IMR-90 (cell line): Measurements from ENCODE around the gene NCK1. TPM values are rescaled to one million over a fixed set of nuclear protein-coding genes. Genes with fewer than 3 reads are reported as not detected.

Source experiments
- ATAC-seq: fragments of 200-7000 bp; cut with Tn5 transposase; 2 replicates; pipeline ENCODE4 v1.9.1; 2020; ENCODE audit warnings: low read depth, mild to moderate bottlenecking, moderate library complexity
- BruUV-seq: library from RNA; stranded (reverse); fragments of 400-500 nt; replicated peaks from 2 replicates; lab custom pipeline; 2021; lab: Mats Ljungman, UMichigan
- CTCF ChIA-PET: fragments of 300-600 bp; formaldehyde crosslinking; extraction: SDS; loops from one replicate; lab custom pipeline; 2021; ENCODE audit warnings: antibody characterized with exemption; lab: Yijun Ruan, JAX
- POLR2A ChIA-PET: fragments of 300-600 bp; sonication (Branson Sonifier 250); formaldehyde crosslinking; loops from one replicate; lab custom pipeline; 2022; ENCODE audit warnings: antibody characterized with exemption; ENCODE audit not compliant: unreplicated experiment; lab: Charles Lee
- DNase-seq: peaks from one replicate; pipeline ENCODE4 v3.0.0; 2013
- H2AFZ ChIP-seq: replicated peaks from 2 replicates; pipeline ENCODE3; 2013; ENCODE audit warnings: low read length, mild to moderate bottlenecking; ENCODE audit not compliant: poor library complexity
- H2AK5ac ChIP-seq: 2 replicates; pipeline ENCODE4 v1.6.1; 2013; ENCODE audit warnings: low read depth, low read length, inconsistent platforms
- H2AK9ac ChIP-seq: replicated peaks from 2 replicates; pipeline ENCODE3; 2013; ENCODE audit warnings: mild to moderate bottlenecking, low read depth, low read length, moderate library complexity; ENCODE audit not compliant: poor library complexity
- H2BK120ac ChIP-seq: 2 replicates; pipeline ENCODE4 v1.6.1; 2013; ENCODE audit warnings: low read depth, low read length, inconsistent platforms
- H2BK15ac ChIP-seq: 3 replicates; pipeline ENCODE4 v1.6.1; 2013; ENCODE audit warnings: low read depth, low read length, inconsistent platforms
- H2BK20ac ChIP-seq: 2 replicates; pipeline ENCODE4 v1.6.1; 2013; ENCODE audit warnings: low read depth, mild to moderate bottlenecking, inconsistent platforms, low read length, moderate library complexity
- H2BK5ac ChIP-seq: 2 replicates; pipeline ENCODE4 v1.6.1; 2013; ENCODE audit warnings: mild to moderate bottlenecking, low read depth, low read length, inconsistent platforms; ENCODE audit not compliant: poor library complexity, severe bottlenecking
- H3K14ac ChIP-seq: replicated peaks from 2 replicates; pipeline ENCODE4 v1.6.1; 2013; ENCODE audit warnings: low read depth, low read length, inconsistent platforms
- H3K18ac ChIP-seq: 2 replicates; pipeline ENCODE4 v1.6.1; 2013; ENCODE audit warnings: low read depth, low read length, control low read depth
- H3K23ac ChIP-seq: 2 replicates; pipeline ENCODE4 v1.6.1; 2013; ENCODE audit warnings: low read depth, low read length, inconsistent platforms
- H3K27ac ChIP-seq: 2 replicates; pipeline ENCODE4 v1.5.1; 2013; ENCODE audit warnings: mild to moderate bottlenecking, control low read depth, low read length; ENCODE audit not compliant: insufficient read depth
- H3K27me3 ChIP-seq: 2 replicates; pipeline ENCODE4 v1.6.1; 2013; ENCODE audit warnings: low read length; ENCODE audit not compliant: control insufficient read depth, insufficient read depth
- H3K36me3 ChIP-seq: 2 replicates; pipeline ENCODE4 v1.6.1; 2013; ENCODE audit warnings: low read length, mixed read lengths; ENCODE audit not compliant: control insufficient read depth, insufficient read depth
- H3K4ac ChIP-seq: 2 replicates; pipeline ENCODE4 v1.6.1; 2013; ENCODE audit warnings: low read depth, low read length, inconsistent platforms
- H3K4me1 ChIP-seq: 2 replicates; pipeline ENCODE4 v1.6.1; 2013; ENCODE audit warnings: low read length, mixed read lengths; ENCODE audit not compliant: control insufficient read depth, insufficient read depth
- H3K4me2 ChIP-seq: 2 replicates; pipeline ENCODE4 v1.6.1; 2013; ENCODE audit warnings: low read depth, mild to moderate bottlenecking, control low read depth, low read length, moderate library complexity
- H3K4me3 ChIP-seq: 2 replicates; pipeline ENCODE4 v1.5.1; 2013; ENCODE audit warnings: low read depth, mild to moderate bottlenecking, control low read depth, low read length, moderate library complexity; ENCODE audit not compliant: insufficient read depth
- H3K56ac ChIP-seq: 2 replicates; pipeline ENCODE4 v1.6.1; 2013; ENCODE audit warnings: low read length, inconsistent platforms; ENCODE audit not compliant: insufficient read depth; ENCODE audit errors: extremely low read depth
- H3K79me1 ChIP-seq, 2 experiments: 2 replicates each; pipeline ENCODE4 v1.6.1; 2013; ENCODE audit warnings: low read length in 2 of 2, inconsistent platforms in 1 of 2, low read depth in 1 of 2
- H3K9ac ChIP-seq: 2 replicates; pipeline ENCODE4 v1.6.1; 2013; ENCODE audit warnings: low read depth, low read length, control low read depth
- H3K9me1 ChIP-seq: 2 replicates; pipeline ENCODE4 v1.6.1; 2013; ENCODE audit warnings: low read length, inconsistent platforms; ENCODE audit not compliant: insufficient read depth
- H3K9me3 ChIP-seq: 2 replicates; pipeline ENCODE4 v1.6.1; 2013; ENCODE audit warnings: low read length; ENCODE audit not compliant: control insufficient read depth, insufficient read depth
- H4K20me1 ChIP-seq: 2 replicates; pipeline ENCODE4 v1.6.1; 2013; ENCODE audit warnings: low read length, inconsistent platforms; ENCODE audit not compliant: insufficient read depth
- H4K5ac ChIP-seq: 2 replicates; pipeline ENCODE4 v1.6.1; 2013; ENCODE audit warnings: mild to moderate bottlenecking, low read depth, low read length, control low read depth
- H4K8ac ChIP-seq, 2 experiments: 2 replicates each; pipeline ENCODE4 v1.6.1; 2013; ENCODE audit warnings: low read depth in 2 of 2, low read length in 2 of 2, control low read depth in 1 of 2, inconsistent platforms in 1 of 2
- H4K91ac ChIP-seq: 2 replicates; pipeline ENCODE4 v1.6.1; 2013; ENCODE audit warnings: low read depth, low read length, inconsistent platforms; ENCODE audit not compliant: insufficient read depth
- BHLHE40 ChIP-seq: fragments of 150-350 bp; IDR thresholded peaks from 2 replicates; pipeline ENCODE4 v1.6.1; 2016; ENCODE audit warnings: mild to moderate bottlenecking, low read depth, low read length
- CEBPB ChIP-seq: IDR thresholded peaks from 2 replicates; pipeline ENCODE4 v1.6.1; 2012; ENCODE audit warnings: low read depth, low read length, improper control_type of control experiment
- CHD1 ChIP-seq: IDR thresholded peaks from 2 replicates; pipeline ENCODE4 v1.6.1; 2012; ENCODE audit warnings: low read depth, low read length, improper control_type of control experiment
- FOS ChIP-seq: fragments of 150-350 bp; IDR thresholded peaks from 2 replicates; pipeline ENCODE4 v1.6.1; 2016; ENCODE audit warnings: low read depth, low read length
- MAFK ChIP-seq: IDR thresholded peaks from 2 replicates; pipeline ENCODE4 v1.6.1; 2012; ENCODE audit warnings: low read depth, low read length, improper control_type of control experiment
- MAZ ChIP-seq: IDR thresholded peaks from 2 replicates; pipeline ENCODE4 v1.6.1; 2012; ENCODE audit warnings: low read depth, mild to moderate bottlenecking, low read length, improper control_type of control experiment, moderate library complexity, borderline replicate concordance
- NFE2L2 ChIP-seq: fragments of 150-350 bp; IDR thresholded peaks from 2 replicates; pipeline ENCODE4 v1.6.1; 2016; ENCODE audit warnings: low read depth, mild to moderate bottlenecking, low read length
- POLR2A ChIP-seq: IDR thresholded peaks from 2 replicates; pipeline ENCODE4 v1.6.1; 2012; ENCODE audit warnings: mild to moderate bottlenecking, low read depth, low read length
- RAD21 ChIP-seq: IDR thresholded peaks from 2 replicates; pipeline ENCODE4 v1.6.1; 2012; ENCODE audit warnings: low read length, improper control_type of control experiment
- RCOR1 ChIP-seq: IDR thresholded peaks from 2 replicates; pipeline ENCODE4 v1.6.1; 2012; ENCODE audit warnings: mild to moderate bottlenecking, low read length, improper control_type of control experiment; ENCODE audit not compliant: insufficient replicate concordance
- RFX5 ChIP-seq: IDR thresholded peaks from 2 replicates; pipeline ENCODE4 v1.8.0; 2012; ENCODE audit warnings: low read depth, mild to moderate bottlenecking, low read length, moderate library complexity
- SMC3 ChIP-seq: fragments of 150-350 bp; IDR thresholded peaks from 2 replicates; pipeline ENCODE4 v1.6.1; 2016; ENCODE audit warnings: low read depth, mild to moderate bottlenecking, antibody characterized with exemption, low read length, moderate library complexity
- WGBS, 2 experiments: methylation state at CpG; one replicate each; pipeline versions ENCODE4 v1.1.5 to v1.1.7; 2013; ENCODE audit warnings: missing lambda C conversion rate in 2 of 2; ENCODE audit not compliant: insufficient read length in 1 of 2; ENCODE audit errors: extremely low coverage in 2 of 2; 5-methylcytosine and 5-hydroxymethylcytosine counted together
- dilution Hi-C: fragments of 300-500 bp; cut with HindIII; formaldehyde crosslinking; loops from one replicate; pipeline ENCODE4 v1.14.3; 2018; ENCODE audit warnings: low sequenced_read_pairs; ENCODE audit not compliant: unreplicated experiment
- in situ Hi-C: fragments of 300-500 bp; cut with MboI; formaldehyde crosslinking; loops from 3 replicates; pipeline ENCODE4 v1.14.3; 2019; ENCODE audit warnings: low sequenced_read_pairs, inconsistent platforms, mixed read lengths
- intact Hi-C: fragments of 100-400 bp; cut with micrococcal nuclease; formaldehyde crosslinking; loops from 2 replicates; pipeline ENCODE4 v1.10.0; 2022
- polyA plus RNA-seq, 3 experiments: library from polyadenylated mRNA; depleted of rRNA; stranded (reverse); fragments of >200 nt; gene quantifications; 2 replicates each; pipeline ENCODE4 v1.2.3, GENCODE V29; 2012; ENCODE audit warnings: low replicate concordance in 1 of 3
- total RNA-seq: library from RNA; depleted of rRNA; stranded (reverse); fragments of >200 nt; gene quantifications from 2 replicates; pipeline ENCODE4 v1.2.3, GENCODE V29; 2012
- TF ChIP-seq, protein P1 (sequence below): fragments of 150-350 bp; IDR thresholded peaks from 2 replicates; pipeline ENCODE4 v1.6.1; 2016; ENCODE audit warnings: low read depth, mild to moderate bottlenecking, low read length, moderate library complexity, borderline replicate concordance
- TF ChIP-seq, protein P2 (sequence below): fragments of 150-350 bp; IDR thresholded peaks from 2 replicates; pipeline ENCODE4 v1.6.1; 2017; ENCODE audit warnings: mild to moderate bottlenecking, antibody characterized with exemption, low read length, low read depth
- TF ChIP-seq, protein P3 (sequence below): conservative IDR thresholded peaks from 2 replicates; pipeline ENCODE4 v1.5.1; 2012; ENCODE audit warnings: mild to moderate bottlenecking, low read depth, low read length, improper control_type of control experiment

NCK1 gene
- total and polyA plus RNA-seq, 2 of the 4 experiments (the other 2 are of a cell fraction), result 23.7 to 24.3 TPM

DNA sequence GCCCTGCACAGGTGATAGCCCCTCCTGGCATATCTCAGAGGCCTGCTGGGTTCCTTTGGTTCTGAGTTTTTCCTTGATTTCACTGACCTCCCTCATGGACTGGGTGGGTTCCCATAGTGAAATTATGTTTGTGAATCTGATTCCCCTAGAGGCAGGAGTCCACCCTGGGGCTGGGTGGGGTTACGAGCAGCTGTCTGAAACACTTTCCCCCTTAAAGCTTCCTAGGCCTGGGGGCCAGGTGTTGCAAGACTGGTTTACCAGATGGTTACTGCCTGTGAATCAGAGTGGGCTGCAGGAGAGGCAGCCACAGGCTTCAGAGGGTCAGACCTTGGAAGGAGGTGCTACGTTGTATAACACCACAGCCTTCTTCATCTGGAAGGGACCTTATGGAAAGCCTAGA, 130.1 kb downstream of the NCK1 start:
- Histone ChIP-seq H3K36me3 (no peaks in the 10 kb centered on the region), H3K27ac (no peak overlapping the region), H3K4ac (no peak overlapping the region), H4K91ac (no peak overlapping the region), H3K9me1 (peaks cover 3% of the 10 kb centered on the region; the same call in 1 of the 2 replicates), H4K5ac (no peak overlapping the region), H3K27me3 (no peaks in the 10 kb centered on the region), H3K14ac (no peak overlapping the region), H3K4me1 (peaks cover 6% of the 10 kb centered on the region; the same call in 1 of the 2 replicates), H3K4me2 (no peak overlapping the region), H2BK120ac (no peak overlapping the region), H2BK20ac (no peak overlapping the region), H4K20me1 (no peaks in the 10 kb centered on the region), H3K23ac (no peak overlapping the region), H2AK5ac (no peak overlapping the region), H3K9me3 (no peaks in the 10 kb centered on the region), H4K8ac (no peak overlapping the region), H3K4me3 (no peak overlapping the region), H3K9ac (no peak overlapping the region), H3K56ac (no peak overlapping the region), H2BK5ac (no peak overlapping the region), H2AFZ (no peak overlapping the region), H2BK15ac (no peak overlapping the region), H3K18ac (no peak overlapping the region), H3K79me1 (no peaks in the 10 kb centered on the region), H2AK9ac (no peak overlapping the region)
- intact Hi-C loops (no loop called here), in situ Hi-C loops (no loop called here), dilution Hi-C loops (no loop called here)
- WGBS, 2 experiments, result no CpG with 5 or more reads among the region's 2 CpGs
- BruUV-seq, result no TSS peak
- no peak for TF ChIP-seq MAZ
- no peak for TF ChIP-seq CHD1
- TF ChIP-seq, protein P1, sequence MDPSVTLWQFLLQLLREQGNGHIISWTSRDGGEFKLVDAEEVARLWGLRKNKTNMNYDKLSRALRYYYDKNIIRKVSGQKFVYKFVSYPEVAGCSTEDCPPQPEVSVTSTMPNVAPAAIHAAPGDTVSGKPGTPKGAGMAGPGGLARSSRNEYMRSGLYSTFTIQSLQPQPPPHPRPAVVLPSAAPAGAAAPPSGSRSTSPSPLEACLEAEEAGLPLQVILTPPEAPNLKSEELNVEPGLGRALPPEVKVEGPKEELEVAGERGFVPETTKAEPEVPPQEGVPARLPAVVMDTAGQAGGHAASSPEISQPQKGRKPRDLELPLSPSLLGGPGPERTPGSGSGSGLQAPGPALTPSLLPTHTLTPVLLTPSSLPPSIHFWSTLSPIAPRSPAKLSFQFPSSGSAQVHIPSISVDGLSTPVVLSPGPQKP, result no peak
- no peak for TF ChIP-seq SMC3
- no peak for TF ChIP-seq MAFK
- no peak for TF ChIP-seq RFX5
- no peak for TF ChIP-seq RAD21
- TF ChIP-seq NFE2L2, result no peak
- TF ChIP-seq FOS, result no peak
- TF ChIP-seq POLR2A, result no peak
- TF ChIP-seq, protein P2, sequence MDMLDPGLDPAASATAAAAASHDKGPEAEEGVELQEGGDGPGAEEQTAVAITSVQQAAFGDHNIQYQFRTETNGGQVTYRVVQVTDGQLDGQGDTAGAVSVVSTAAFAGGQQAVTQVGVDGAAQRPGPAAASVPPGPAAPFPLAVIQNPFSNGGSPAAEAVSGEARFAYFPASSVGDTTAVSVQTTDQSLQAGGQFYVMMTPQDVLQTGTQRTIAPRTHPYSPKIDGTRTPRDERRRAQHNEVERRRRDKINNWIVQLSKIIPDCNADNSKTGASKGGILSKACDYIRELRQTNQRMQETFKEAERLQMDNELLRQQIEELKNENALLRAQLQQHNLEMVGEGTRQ, result no peak
- TF ChIP-seq BHLHE40, result no peak
- TF ChIP-seq CEBPB, result no peak
- TF ChIP-seq, protein P3, sequence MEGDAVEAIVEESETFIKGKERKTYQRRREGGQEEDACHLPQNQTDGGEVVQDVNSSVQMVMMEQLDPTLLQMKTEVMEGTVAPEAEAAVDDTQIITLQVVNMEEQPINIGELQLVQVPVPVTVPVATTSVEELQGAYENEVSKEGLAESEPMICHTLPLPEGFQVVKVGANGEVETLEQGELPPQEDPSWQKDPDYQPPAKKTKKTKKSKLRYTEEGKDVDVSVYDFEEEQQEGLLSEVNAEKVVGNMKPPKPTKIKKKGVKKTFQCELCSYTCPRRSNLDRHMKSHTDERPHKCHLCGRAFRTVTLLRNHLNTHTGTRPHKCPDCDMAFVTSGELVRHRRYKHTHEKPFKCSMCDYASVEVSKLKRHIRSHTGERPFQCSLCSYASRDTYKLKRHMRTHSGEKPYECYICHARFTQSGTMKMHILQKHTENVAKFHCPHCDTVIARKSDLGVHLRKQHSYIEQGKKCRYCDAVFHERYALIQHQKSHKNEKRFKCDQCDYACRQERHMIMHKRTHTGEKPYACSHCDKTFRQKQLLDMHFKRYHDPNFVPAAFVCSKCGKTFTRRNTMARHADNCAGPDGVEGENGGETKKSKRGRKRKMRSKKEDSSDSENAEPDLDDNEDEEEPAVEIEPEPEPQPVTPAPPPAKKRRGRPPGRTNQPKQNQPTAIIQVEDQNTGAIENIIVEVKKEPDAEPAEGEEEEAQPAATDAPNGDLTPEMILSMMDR, result no peak
- no peak for TF ChIP-seq RCOR1
- POLR2A ChIA-PET, result no interaction called here
- DNase-seq (no peak), ATAC-seq (no peak)
- CTCF ChIA-PET, result no interaction called here
